Gastrocnemius medialis (tissue), 4 donors: ENCODE measurements around the gene STK39. TPM values are rescaled to one million over a fixed set of nuclear protein-coding genes. Genes with fewer than 3 reads are reported as not detected.

ENCODE experiments used
- ATAC-seq, 2 donors: fragments of 150-250 bp; one replicate each; pipeline ENCODE4 v1.9.1; 2016
- DNase-seq, 2 donors: peaks; one replicate each; pipeline ENCODE4 v3.0.0-alpha.2; 2019
- H3K27ac ChIP-seq, 4 donors: fragments of 200-600 bp; sonication (generic); 1 replicate in 1 of 4; 2 replicates in 3 of 4; pipeline ENCODE4 v1.5.1; 2016 to 2018; ENCODE audit warnings: mild to moderate bottlenecking in 2 of 4, moderate library complexity in 1 of 4
- H3K27me3 ChIP-seq, 3 donors: fragments of 200-600 bp; sonication (generic) in 2 of 3; 1 replicate in 1 of 3; 2 replicates in 2 of 3; pipeline versions ENCODE4 v1.5.1 to v1.6.0; 2016 to 2019; ENCODE audit warnings: mild to moderate bottlenecking in 1 of 3, moderate library complexity in 1 of 3
- H3K36me3 ChIP-seq, 2 donors: fragments of 200-600 bp; sonication (generic) in 1 of 2; one replicate each; pipeline ENCODE4 v1.5.1; 2017 to 2018
- H3K4me1 ChIP-seq, 2 donors: fragments of 200-600 bp; sonication (generic) in 1 of 2; one replicate each; pipeline ENCODE4 v1.5.1; 2016 to 2017; ENCODE audit warnings: mild to moderate bottlenecking in 2 of 2
- H3K4me3 ChIP-seq, 4 donors: fragments of 200-600 bp; sonication (generic) in 3 of 4; 1 replicate in 1 of 4; 2 replicates in 3 of 4; pipeline ENCODE4 v1.5.1; 2016 to 2019; ENCODE audit warnings: mild to moderate bottlenecking in 2 of 4
- H3K9me3 ChIP-seq, 3 donors: fragments of 200-600 bp; sonication (generic) in 2 of 3; 1 replicate in 1 of 3; 2 replicates in 2 of 3; pipeline ENCODE4 v1.5.1; 2016 to 2019
- POLR2A ChIP-seq, 2 donors: fragments of 450-650 bp; IDR thresholded peaks; one replicate each; pipeline ENCODE4 v1.6.1; 2017; ENCODE audit warnings: antibody characterized with exemption in 2 of 2, mild to moderate bottlenecking in 2 of 2, moderate library complexity in 2 of 2
- in situ Hi-C, 4 donors: fragments of 200-750 bp; cut with MboI; loops; one replicate each; pipeline versions ENCODE4 v1.15.0 to v1.8.0; 2017; ENCODE audit warnings: low sequenced_read_pairs in 4 of 4
- intact Hi-C: fragments of 100-400 bp; cut with DNase I; formaldehyde crosslinking; loops from one replicate; pipeline ENCODE4 v1.15.1; 2023; ENCODE audit warnings: low total_unique reads
- total RNA-seq, 4 donors: library from RNA; depleted of rRNA; stranded (reverse); fragments of >200 nt; gene quantifications; one replicate each; pipeline versions ENCODE4 v1.1.0 to v1.2.3, GENCODE V29; 2016
- TF ChIP-seq, protein P1 (sequence below), 5 experiments: fragments of 450-650 bp in 3 of 5; fragments of 200-600 bp in 2 of 5; sonication (generic) in 2 of 5; IDR thresholded peaks in 4 of 5; conservative IDR thresholded peaks in 1 of 5; 1 replicate in 4 of 5; 2 replicates in 1 of 5; pipeline ENCODE4 v1.5.1; 2016 to 2019; ENCODE audit warnings: antibody characterized with exemption in 5 of 5, mild to moderate bottlenecking in 3 of 5, moderate library complexity in 3 of 5

STK39 gene
- total RNA-seq, 4 donors from 2014 or later: 0.66 to 2.9 (median 1.9) TPM

DNA sequence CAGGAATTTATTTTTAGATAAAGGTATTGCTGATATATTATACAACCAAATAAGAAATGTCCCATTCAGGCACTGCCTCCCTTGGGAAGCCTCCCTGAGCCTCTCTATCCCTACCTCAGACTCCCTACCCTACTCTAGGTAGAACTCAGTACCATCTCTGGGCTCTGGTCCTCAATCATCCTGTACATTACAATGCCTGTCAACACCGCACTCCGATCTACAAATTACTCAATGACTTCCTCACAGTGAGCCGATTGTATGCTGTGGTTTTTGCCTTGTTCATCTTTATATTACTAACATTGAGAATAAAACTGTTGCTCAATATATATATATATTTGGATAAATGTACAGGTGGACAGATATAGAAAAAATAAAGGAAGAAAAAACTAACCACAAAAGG lies 207.5 kb downstream of the STK39 start:
- Histone ChIP-seq H3K4me3 (no peak overlapping the region), H3K36me3 (no peaks in the 10 kb centered on the region), H3K27ac (no peak overlapping the region), H3K9me3 (no peaks in the 10 kb centered on the region), H3K4me1 (no peaks in the 10 kb centered on the region), H3K27me3 (no peaks in the 10 kb centered on the region)
- intact Hi-C loops: no loop called here
- in situ Hi-C loops: no loop called here
- TF ChIP-seq, protein P1, sequence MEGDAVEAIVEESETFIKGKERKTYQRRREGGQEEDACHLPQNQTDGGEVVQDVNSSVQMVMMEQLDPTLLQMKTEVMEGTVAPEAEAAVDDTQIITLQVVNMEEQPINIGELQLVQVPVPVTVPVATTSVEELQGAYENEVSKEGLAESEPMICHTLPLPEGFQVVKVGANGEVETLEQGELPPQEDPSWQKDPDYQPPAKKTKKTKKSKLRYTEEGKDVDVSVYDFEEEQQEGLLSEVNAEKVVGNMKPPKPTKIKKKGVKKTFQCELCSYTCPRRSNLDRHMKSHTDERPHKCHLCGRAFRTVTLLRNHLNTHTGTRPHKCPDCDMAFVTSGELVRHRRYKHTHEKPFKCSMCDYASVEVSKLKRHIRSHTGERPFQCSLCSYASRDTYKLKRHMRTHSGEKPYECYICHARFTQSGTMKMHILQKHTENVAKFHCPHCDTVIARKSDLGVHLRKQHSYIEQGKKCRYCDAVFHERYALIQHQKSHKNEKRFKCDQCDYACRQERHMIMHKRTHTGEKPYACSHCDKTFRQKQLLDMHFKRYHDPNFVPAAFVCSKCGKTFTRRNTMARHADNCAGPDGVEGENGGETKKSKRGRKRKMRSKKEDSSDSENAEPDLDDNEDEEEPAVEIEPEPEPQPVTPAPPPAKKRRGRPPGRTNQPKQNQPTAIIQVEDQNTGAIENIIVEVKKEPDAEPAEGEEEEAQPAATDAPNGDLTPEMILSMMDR (IDR thresholded peaks at IDR 0.05 in 4 of 5, conservative IDR thresholded peaks at IDR 0.05 in 1 of 5): no peak
- no peak for TF ChIP-seq POLR2A (IDR thresholded peaks at IDR 0.05)
- no peak for ATAC-seq
- no peak for DNase-seq

DNA sequence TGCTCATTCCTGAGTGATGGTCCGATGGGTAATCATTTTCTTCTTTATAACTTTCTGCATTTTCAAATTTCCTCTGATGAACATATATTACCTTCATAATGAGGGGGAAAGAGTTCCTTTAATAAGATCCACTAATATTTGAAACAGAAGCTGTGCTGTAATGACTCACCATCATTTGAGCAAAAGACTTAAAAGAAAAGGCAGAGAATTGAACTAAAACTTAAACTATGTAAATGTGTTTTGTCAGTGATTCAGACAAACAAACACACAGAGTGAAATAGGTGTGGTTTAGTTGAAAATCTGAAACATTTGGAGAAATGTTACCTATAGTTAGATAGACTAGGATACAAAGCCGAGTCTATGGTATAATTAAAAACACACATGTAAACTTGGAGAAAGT lies 209.6 kb downstream of the STK39 start:
- no peak for DNase-seq
- Histone ChIP-seq H3K4me3 (no peak overlapping the region), H3K9me3 (no peaks in the 10 kb centered on the region), H3K27ac (no peak overlapping the region), H3K27me3 (no peaks in the 10 kb centered on the region), H3K4me1 (no peaks in the 10 kb centered on the region), H3K36me3 (no peaks in the 10 kb centered on the region)
- in situ Hi-C loops: no loop called here
- ATAC-seq: no peak
- no peak for TF ChIP-seq POLR2A (IDR thresholded peaks at IDR 0.05)
- TF ChIP-seq, protein P1 (IDR thresholded peaks at IDR 0.05 in 4 of 5, conservative IDR thresholded peaks at IDR 0.05 in 1 of 5): no peak
- intact Hi-C loops: no loop called here

DNA sequence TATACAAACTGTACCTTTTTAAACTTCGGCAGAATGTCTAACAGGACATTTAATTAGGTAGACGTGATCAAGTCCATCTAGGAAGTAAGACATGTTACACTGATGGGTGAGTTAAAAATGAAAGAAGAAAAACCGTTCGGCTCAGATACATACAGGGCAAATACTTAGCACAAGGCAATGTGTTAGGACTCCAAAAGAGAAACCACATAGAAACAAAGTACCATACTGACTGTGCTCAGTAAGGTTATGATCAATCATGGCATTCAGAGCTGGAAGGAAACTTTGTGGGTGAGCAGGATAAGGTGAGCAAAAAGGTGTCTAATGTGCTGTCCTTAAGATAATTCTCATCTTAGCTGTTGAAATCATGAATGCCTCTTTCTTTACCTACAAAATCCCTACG lies 211.9 kb downstream of the STK39 start:
- Histone ChIP-seq H3K4me3 (no peak overlapping the region), H3K9me3 (no peaks in the 10 kb centered on the region), H3K36me3 (no peaks in the 10 kb centered on the region), H3K4me1 (no peaks in the 10 kb centered on the region), H3K27me3 (no peaks in the 10 kb centered on the region), H3K27ac (no peak overlapping the region)
- in situ Hi-C loops: no loop called here
- DNase-seq (no peak), ATAC-seq (no peak)
- TF ChIP-seq POLR2A (IDR thresholded peaks at IDR 0.05): no peak
- TF ChIP-seq, protein P1 (IDR thresholded peaks at IDR 0.05 in 4 of 5, conservative IDR thresholded peaks at IDR 0.05 in 1 of 5): no peak
- intact Hi-C loops: no loop called here

DNA sequence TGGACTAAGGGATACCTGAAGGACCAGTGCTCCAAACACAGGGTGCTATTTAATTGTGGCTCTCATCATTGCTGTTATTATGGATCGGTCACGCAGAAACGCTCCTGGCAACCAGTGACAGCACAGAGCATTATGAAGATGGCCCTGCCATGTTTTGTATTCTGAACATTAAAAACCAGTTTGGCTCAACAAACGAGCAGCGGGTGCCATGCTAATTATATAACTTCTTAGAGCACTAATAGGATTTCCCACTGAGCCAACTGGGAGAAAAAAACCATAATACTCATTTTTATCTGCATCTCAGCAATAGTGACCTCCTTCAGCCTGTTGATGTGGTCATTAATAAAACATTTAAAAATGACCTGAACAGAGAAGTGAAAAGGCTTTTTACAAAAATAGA lies 212.8 kb downstream of the STK39 start:
- no peaks in the 10 kb centered on the region for H3K36me3 ChIP-seq
- H3K27ac ChIP-seq: no peak overlapping the region
- intact Hi-C loops (no loop called here), in situ Hi-C loops (no loop called here)
- no peaks in the 10 kb centered on the region for H3K27me3 ChIP-seq
- no peak for ATAC-seq
- H3K4me3 ChIP-seq: no peak overlapping the region
- no peaks in the 10 kb centered on the region for H3K4me1 ChIP-seq
- DNase-seq: no peak
- no peaks in the 10 kb centered on the region for H3K9me3 ChIP-seq
- no peak for TF ChIP-seq POLR2A (IDR thresholded peaks at IDR 0.05)
- TF ChIP-seq, protein P1 (IDR thresholded peaks at IDR 0.05 in 4 of 5, conservative IDR thresholded peaks at IDR 0.05 in 1 of 5): no peak

DNA sequence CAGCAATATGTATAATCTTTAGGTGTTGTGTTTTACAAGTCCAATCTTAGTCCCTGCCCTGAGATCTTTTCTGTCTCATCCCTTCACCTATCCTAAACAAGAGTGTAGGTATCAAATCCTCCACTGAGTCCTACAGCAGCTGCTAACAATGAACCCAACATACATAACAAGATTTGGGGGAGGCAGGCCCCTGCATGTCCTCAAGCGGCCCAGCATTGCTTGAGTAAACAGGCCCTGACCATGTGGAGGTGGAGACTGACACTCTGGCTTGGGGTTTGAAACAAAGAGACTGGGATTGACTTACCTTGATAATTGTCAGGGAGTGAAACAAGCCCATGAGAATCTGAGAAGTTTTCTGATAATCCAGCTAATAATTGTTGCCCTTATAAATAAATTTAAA lies 213.4 kb downstream of the STK39 start:
- TF ChIP-seq POLR2A (IDR thresholded peaks at IDR 0.05): no peak
- TF ChIP-seq, protein P1 (IDR thresholded peaks at IDR 0.05 in 4 of 5, conservative IDR thresholded peaks at IDR 0.05 in 1 of 5): no peak
- Histone ChIP-seq H3K27ac (no peak overlapping the region), H3K36me3 (no peaks in the 10 kb centered on the region), H3K27me3 (no peaks in the 10 kb centered on the region), H3K4me3 (no peak overlapping the region), H3K4me1 (no peaks in the 10 kb centered on the region), H3K9me3 (no peaks in the 10 kb centered on the region)
- in situ Hi-C loops (no loop called here), intact Hi-C loops (no loop called here)
- DNase-seq: no peak
- ATAC-seq: no peak
